ENCODE data around the gene APEX1.

The APEX1 gene

GRCh38 chr14:20454516-20455354, at the start of gene APEX1, which contains the start of gene OSGEP:
APEX1 (plus strand) TSS chr14:20455226; CDS start chr14:20455646, 420 bp downstream.
OSGEP (minus strand) TSS chr14:20454812; CDS start chr14:20454683, 129 bp downstream.
- DNase-seq: peak; percentile 96

GRCh38 chr14:20409226-20409625, 45.8 kb upstream of the APEX1 start:
- no peak for DNase-seq

- DNase-seq: no peak
Measured at GRCh38 chr14:20412411-20412810, 42.6 kb upstream of the APEX1 start.

GRCh38 chr14:20412876-20413743, 41.9 kb upstream of the APEX1 start, which contains the start of gene TEP1:
TEP1 (minus strand) TSS chr14:20413501; CDS start chr14:20408439, 5,062 bp downstream.
- peak; percentile 75 for DNase-seq

- DNase-seq: no peak
Measured at GRCh38 chr14:20413744-20414082, 41.3 kb upstream of the APEX1 start.

GRCh38 chr14:20415782-20416206, 39.2 kb upstream of the APEX1 start:
- DNase-seq: no peak

GRCh38 chr14:20416223-20416622, 38.8 kb upstream of the APEX1 start:
- no peak for DNase-seq

GRCh38 chr14:20417250-20418186, 37.5 kb upstream of the APEX1 start:
- no peak for DNase-seq

GRCh38 chr14:20418501-20418909, 36.5 kb upstream of the APEX1 start:
- DNase-seq: no peak

- no peak for DNase-seq
Measured at GRCh38 chr14:20419419-20419818, 35.6 kb upstream of the APEX1 start.

- no peak for DNase-seq
Measured at GRCh38 chr14:20421267-20421666, 33.8 kb upstream of the APEX1 start.

- no peak for DNase-seq
Measured at GRCh38 chr14:20422886-20423285, 32.1 kb upstream of the APEX1 start.

GRCh38 chr14:20424851-20425250, 30.2 kb upstream of the APEX1 start:
- DNase-seq: no peak

GRCh38 chr14:20427231-20428009, 27.6 kb upstream of the APEX1 start:
- DNase-seq: no peak

- no peak for DNase-seq
Measured at GRCh38 chr14:20428010-20428365, 27.0 kb upstream of the APEX1 start.

- no peak for DNase-seq
Measured at GRCh38 chr14:20428802-20429201, 26.2 kb upstream of the APEX1 start.

- DNase-seq: no peak
Measured at GRCh38 chr14:20429801-20430669, 25.0 kb upstream of the APEX1 start.

- DNase-seq: no peak
Measured at GRCh38 chr14:20434701-20435581, 20.1 kb upstream of the APEX1 start.

GRCh38 chr14:20435582-20436362, 19.3 kb upstream of the APEX1 start, which contains the start of gene KLHL33:
KLHL33 (minus strand) TSS chr14:20436166; CDS start chr14:20435811, 355 bp downstream.
- DNase-seq: no peak

Measured in stimulated activated CD4-positive, alpha-beta T cell treated with anti-CD3 and anti-CD28 coated beads, Interleukin-4, amount 100 ng/mL, for 1 hour (primary cell).